Mesothelial cell of epicardium (in vitro differentiated cells): ENCODE data around the gene PHC3. TPM values are rescaled to one million over a fixed set of nuclear protein-coding genes. Genes with fewer than 3 reads are reported as not detected.

ENCODE experiments used
- DNase-seq, 2 experiments: peaks; one replicate each; pipeline ENCODE4 v3.0.0; 2021; ENCODE audit warnings: low spot score in 2 of 2; ENCODE audit not compliant: unreplicated experiment in 2 of 2
- H3K27ac Mint-ChIP-seq: 2 replicates; pipeline ENCODE4 v1.8.0; 2021; ENCODE audit warnings: mixed read lengths
- H3K27me3 Mint-ChIP-seq: 2 replicates; pipeline ENCODE4 v1.8.0; 2021; ENCODE audit warnings: low read depth, mixed read lengths
- H3K36me3 Mint-ChIP-seq: 2 replicates; pipeline ENCODE4 v1.8.0; 2021; ENCODE audit warnings: mixed read lengths
- H3K4me1 Mint-ChIP-seq: 2 replicates; pipeline ENCODE4 v1.8.0; 2021; ENCODE audit warnings: mixed read lengths
- H3K4me3 Mint-ChIP-seq: 2 replicates; pipeline ENCODE4 v1.8.0; 2021; ENCODE audit warnings: mild to moderate bottlenecking, moderate library complexity, mixed read lengths
- H3K9me3 Mint-ChIP-seq: 2 replicates; pipeline ENCODE4 v1.8.0; 2021; ENCODE audit warnings: mixed read lengths
- CTCF ChIP-seq: fragments of 200-600 bp; sonication (generic); IDR thresholded peaks from one replicate; pipeline ENCODE4 v1.5.0; 2021; ENCODE audit warnings: antibody characterized with exemption; ENCODE audit not compliant: unreplicated experiment
- total RNA-seq: library from RNA; stranded (reverse); gene quantifications from 3 replicates; pipeline ENCODE4 v1.2.1, GENCODE V29; 2021

PHC3 gene
- total RNA-seq, 1 donor from 2014 or later = 58.1 TPM

- no peak for TF ChIP-seq CTCF
- H3K4me3 Mint-ChIP-seq = no peak overlapping the region
- DNase-seq = no peak
- no peak overlapping the region for H3K27ac Mint-ChIP-seq
- H3K36me3 Mint-ChIP-seq = peaks cover 26% of the 10 kb centered on the region
- H3K27me3 Mint-ChIP-seq = no peaks in the 10 kb centered on the region
- no peaks in the 10 kb centered on the region for H3K9me3 Mint-ChIP-seq
- H3K4me1 Mint-ChIP-seq = no peaks in the 10 kb centered on the region
Observed at GRCh38 chr3:170089862-170090600, 91.5 kb downstream of the PHC3 start.

DNA sequence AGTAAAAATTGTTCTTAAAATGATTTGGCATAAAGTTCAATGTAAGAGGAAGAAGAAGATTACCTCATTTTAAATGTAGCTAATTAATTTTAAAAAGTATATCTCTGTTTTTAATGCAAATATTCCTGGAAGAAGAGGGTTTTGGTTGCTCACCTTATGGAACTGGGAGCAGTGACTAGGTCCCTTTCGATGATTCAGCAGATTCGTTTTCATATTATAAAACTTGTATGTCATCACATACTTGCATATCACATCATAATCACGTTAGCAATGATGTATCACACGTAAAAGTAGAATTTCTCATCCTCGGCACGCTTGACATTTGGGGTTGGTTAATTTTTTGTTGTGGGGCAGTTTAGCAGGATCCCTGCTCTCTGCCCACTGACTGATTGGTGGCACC is 96.1 kb downstream of the PHC3 start:
- Mint-ChIP-seq H3K4me1 (peaks cover under 1% of the 10 kb centered on the region), H3K36me3 (peaks cover 33% of the 10 kb centered on the region), H3K27ac (no peak overlapping the region), H3K27me3 (no peaks in the 10 kb centered on the region), H3K9me3 (peaks cover 3% of the 10 kb centered on the region), H3K4me3 (no peak overlapping the region)
- TF ChIP-seq CTCF = no peak
- DNase-seq = no peak

DNA sequence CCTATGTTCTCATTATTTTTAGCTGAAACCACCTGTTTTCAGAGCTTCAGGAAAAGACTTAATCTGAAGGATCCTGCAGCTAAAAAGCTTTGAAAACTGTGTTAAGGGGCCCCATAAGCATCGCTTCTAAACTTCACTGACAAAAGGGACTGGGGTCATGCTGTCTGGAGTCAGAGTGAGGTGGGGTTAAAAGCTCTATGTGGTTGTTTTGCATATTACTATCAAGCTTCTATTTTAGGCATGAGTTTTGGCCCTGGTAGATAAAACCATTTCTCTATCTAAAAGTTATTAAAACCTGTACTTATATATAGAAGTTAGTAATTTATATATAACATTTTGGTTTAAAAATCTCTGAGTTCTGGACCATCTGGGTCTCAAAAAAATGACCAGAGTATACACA is 98.2 kb downstream of the PHC3 start:
- Mint-ChIP-seq H3K9me3 (peaks cover 3% of the 10 kb centered on the region), H3K27ac (no peak overlapping the region), H3K27me3 (no peaks in the 10 kb centered on the region), H3K4me1 (peaks cover 10% of the 10 kb centered on the region), H3K36me3 (peaks cover 27% of the 10 kb centered on the region), H3K4me3 (no peak overlapping the region)
- DNase-seq = no peak
- TF ChIP-seq CTCF = no peak

GRCh38 chr3:170081079-170081741 is 100.3 kb downstream of the PHC3 start:
- H3K27ac Mint-ChIP-seq = no peak overlapping the region

DNA sequence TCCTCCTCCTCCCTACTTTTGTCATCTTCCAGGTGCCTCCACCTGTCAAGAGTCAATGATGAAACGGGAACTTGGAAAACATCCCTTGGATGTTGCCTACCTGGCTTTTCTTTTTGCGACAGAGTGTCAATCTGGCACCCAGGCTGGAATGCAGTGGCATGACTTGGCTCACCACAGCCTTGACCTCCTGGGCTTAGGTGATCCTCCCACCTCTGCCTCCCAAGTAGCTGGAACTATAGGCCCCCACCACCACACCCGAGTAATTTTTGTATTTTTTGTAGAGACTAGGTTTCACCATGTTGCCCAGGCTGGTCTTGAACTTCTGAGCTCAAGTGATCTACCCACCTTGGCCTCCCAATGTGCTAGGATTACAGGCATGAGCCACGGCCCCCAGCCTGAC is 100.9 kb downstream of the PHC3 start:
- Mint-ChIP-seq H3K27ac (no peak overlapping the region), H3K4me1 (peaks cover 10% of the 10 kb centered on the region)

More at GRCh38 chr3:170081079-170081741, 100.3 kb downstream of the PHC3 start:
- Mint-ChIP-seq H3K27me3 (no peaks in the 10 kb centered on the region), H3K4me1 (peaks cover 10% of the 10 kb centered on the region), H3K9me3 (peaks cover 8% of the 10 kb centered on the region), H3K36me3 (peaks cover 32% of the 10 kb centered on the region), H3K4me3 (no peak overlapping the region)
- no peak for TF ChIP-seq CTCF
- no peak for DNase-seq

More for the DNA sequence above, 100.9 kb downstream of the PHC3 start:
- Mint-ChIP-seq H3K27me3 (no peaks in the 10 kb centered on the region), H3K36me3 (peaks cover 31% of the 10 kb centered on the region), H3K9me3 (peaks cover 8% of the 10 kb centered on the region), H3K4me3 (no peak overlapping the region)
- no peak for DNase-seq
- TF ChIP-seq CTCF = no peak
